HCT116 (cell line): ENCODE results near the gene TNFRSF8. TPM values are rescaled to one million over a fixed set of nuclear protein-coding genes. Genes with fewer than 3 reads are reported as not detected.

ENCODE experiments used
- ATAC-seq: fragments of 200-7000 bp; cut with Tn5 transposase; 2 replicates; pipeline ENCODE4 v1.9.1; 2020; ENCODE audit warnings: mild to moderate bottlenecking, moderate library complexity
- BruUV-seq: library from RNA; stranded (reverse); fragments of 400-500 nt; replicated peaks from 2 replicates; lab custom pipeline; 2021; lab: Mats Ljungman, UMichigan
- CTCF ChIA-PET: fragments of 300-600 bp; sonication (Branson Sonifier 250); formaldehyde crosslinking; loops from one replicate; lab custom pipeline; 2021; ENCODE audit warnings: antibody characterized with exemption; lab: Charles Lee
- POLR2A ChIA-PET: fragments of 300-600, 350-600 bp; sonication (Branson Sonifier 250); formaldehyde crosslinking; loops from one replicate; lab custom pipeline; 2021; ENCODE audit warnings: antibody characterized with exemption; lab: Charles Lee
- RAD21 ChIA-PET, 2 experiments: fragments of 300-600 bp; sonication (Branson Sonifier 250); formaldehyde crosslinking; loops; one replicate each; lab custom pipeline; 2023; ENCODE audit warnings: low total read pairs in 2 of 2; ENCODE audit not compliant: uncharacterized antibody in 2 of 2, unreplicated experiment in 2 of 2, low non-redundant PET in 1 of 2; lab: Charles Lee
- DNase-seq: peaks from one replicate; pipeline ENCODE4 v3.0.0-alpha.2; 2010; ENCODE audit warnings: low read depth, low spot score
- H2AFZ ChIP-seq: fragments of 200-600 bp; shearing (Covaris generic), sonication (generic); 2 replicates; pipeline ENCODE4 v1.6.1; 2017; ENCODE audit warnings: low read depth, mixed run types, mixed read lengths, antibody characterized with exemption, low read length; ENCODE audit not compliant: poor library complexity, severe bottlenecking
- H3K27ac ChIP-seq: 2 replicates; pipeline ENCODE4 v1.5.1; 2012; ENCODE audit warnings: low read depth, low read length
- H3K27me3 ChIP-seq: fragments of 200-600 bp; sonication (generic); 2 replicates; pipeline ENCODE4 v1.6.1; 2016; ENCODE audit warnings: mixed run types, low read length, mixed read lengths; ENCODE audit not compliant: insufficient read depth
- H3K36me3 ChIP-seq, 2 experiments: fragments of 200-500 bp in 1 of 2; fragments of 200-600 bp in 1 of 2; sonication (Bioruptor generic) in 1 of 2; sonication (generic) in 1 of 2; 2 replicates each; pipeline versions ENCODE4 v1.5.1 to v1.6.1; 2014 to 2016; ENCODE audit warnings: low read length in 2 of 2, inconsistent platforms in 1 of 2, mixed read lengths in 1 of 2, mixed run types in 1 of 2; ENCODE audit not compliant: insufficient read depth in 2 of 2, control insufficient read depth in 1 of 2
- H3K4me1 ChIP-seq, 2 experiments: fragments of 200-600 bp in 1 of 2; sonication (generic) in 1 of 2; 2 replicates each; pipeline versions ENCODE4 v1.5.1 to v1.6.1; 2012 to 2017; ENCODE audit warnings: low read length in 2 of 2, inconsistent platforms in 1 of 2, mild to moderate bottlenecking in 1 of 2, mixed read lengths in 1 of 2, mixed run types in 1 of 2, moderate library complexity in 1 of 2; ENCODE audit not compliant: insufficient read depth in 2 of 2, control insufficient read depth in 1 of 2
- H3K4me2 ChIP-seq: fragments of 200-600 bp; sonication (generic); 2 replicates; pipeline ENCODE4 v1.6.1; 2017; ENCODE audit warnings: mixed run types, low read length, mixed read lengths
- H3K4me3 ChIP-seq, 2 experiments: fragments of 200-600 bp in 1 of 2; sonication (generic) in 1 of 2; replicated peaks in 1 of 2; 2 replicates each; pipeline ENCODE4 v1.5.1; 2011 to 2016; ENCODE audit warnings: low read length in 2 of 2, control low read depth in 1 of 2, low read depth in 1 of 2, mild to moderate bottlenecking in 1 of 2, mixed read lengths in 1 of 2, mixed run types in 1 of 2
- H3K79me2 ChIP-seq: fragments of 200-600 bp; sonication (generic); 2 replicates; pipeline ENCODE4 v1.6.1; 2017; ENCODE audit warnings: mild to moderate bottlenecking, mixed run types, low read length, moderate library complexity, mixed read lengths; ENCODE audit not compliant: insufficient read depth
- H3K9ac ChIP-seq: fragments of 200-600 bp; sonication (generic); 2 replicates; pipeline ENCODE4 v1.6.1; 2016; ENCODE audit warnings: low read length, mixed read lengths
- H3K9me2 ChIP-seq: fragments of 200-600 bp; sonication (generic), shearing (Covaris generic); 2 replicates; pipeline ENCODE4 v1.6.1; 2017; ENCODE audit warnings: mixed run types, mild to moderate bottlenecking, moderate library complexity; ENCODE audit not compliant: insufficient read depth
- H3K9me3 ChIP-seq, 2 experiments: fragments of 200-500 bp in 1 of 2; fragments of 200-600 bp in 1 of 2; sonication (Bioruptor generic) in 1 of 2; sonication (generic) in 1 of 2; 2 replicates each; pipeline ENCODE4 v1.6.1; 2014 to 2017; ENCODE audit warnings: low read length in 2 of 2, mixed read lengths in 2 of 2, inconsistent platforms in 1 of 2, low read depth in 1 of 2, mild to moderate bottlenecking in 1 of 2, mixed run types in 1 of 2, moderate library complexity in 1 of 2; ENCODE audit not compliant: control insufficient read depth in 1 of 2, insufficient read depth in 1 of 2
- H4K20me1 ChIP-seq: fragments of 200-600 bp; sonication (generic), shearing (Covaris generic); 2 replicates; pipeline ENCODE4 v1.6.1; 2017; ENCODE audit warnings: mixed run types, mild to moderate bottlenecking, moderate library complexity; ENCODE audit not compliant: insufficient read depth
- CBX3 ChIP-seq: IDR thresholded peaks from 2 replicates; pipeline ENCODE4 v1.6.1; 2012; ENCODE audit warnings: low read depth
- CEBPB ChIP-seq: IDR thresholded peaks from 2 replicates; pipeline ENCODE4 v1.6.1; 2012; ENCODE audit warnings: low read depth
- EGR1 ChIP-seq: IDR thresholded peaks from 2 replicates; pipeline ENCODE4 v1.6.1; 2012; ENCODE audit warnings: low read depth
- ELF1 ChIP-seq: IDR thresholded peaks from 2 replicates; pipeline ENCODE4 v1.6.1; 2012; ENCODE audit warnings: low read depth, borderline replicate concordance
- EZH2phosphoT487 ChIP-seq: fragments of 200-600 bp; IDR thresholded peaks from 2 replicates; pipeline ENCODE4 v1.6.1; 2018; ENCODE audit warnings: antibody characterized with exemption, borderline replicate concordance
- FOSL1 ChIP-seq: IDR thresholded peaks from 2 replicates; pipeline ENCODE4 v1.6.1; 2012; ENCODE audit warnings: low read depth
- RAD21 ChIP-seq: IDR thresholded peaks from 2 replicates; pipeline ENCODE4 v1.6.1; 2012; ENCODE audit warnings: low read depth, mild to moderate bottlenecking
- SP1 ChIP-seq: IDR thresholded peaks from 2 replicates; pipeline ENCODE4 v1.6.1; 2012; ENCODE audit warnings: low read depth
- SRF ChIP-seq: IDR thresholded peaks from 2 replicates; pipeline ENCODE4 v1.6.1; 2012; ENCODE audit warnings: low read depth
- TCF7L2 ChIP-seq: IDR thresholded peaks from 2 replicates; pipeline ENCODE4 v1.7.0; 2011; ENCODE audit warnings: borderline replicate concordance, inconsistent platforms; ENCODE audit not compliant: insufficient read depth, insufficient read length; ENCODE audit errors: extremely low read depth
- YY1 ChIP-seq: IDR thresholded peaks from 2 replicates; pipeline ENCODE4 v1.6.1; 2011; ENCODE audit warnings: low read length, low read depth, moderate library complexity, mild to moderate bottlenecking; ENCODE audit not compliant: insufficient replicate concordance; ENCODE audit errors: extremely low read depth
- ZFX ChIP-seq: fragments of 450-650 bp; IDR thresholded peaks from 2 replicates; pipeline ENCODE4 v1.6.1; 2017
- intact Hi-C: fragments of 100-400 bp; cut with micrococcal nuclease; formaldehyde crosslinking; loops from 2 replicates; pipeline ENCODE4 v1.10.0; 2022
- total RNA-seq: library from RNA; stranded (reverse); gene quantifications from one replicate; pipeline ENCODE4 v1.2.1, GENCODE V29; 2021; ENCODE audit not compliant: unreplicated experiment
- TF ChIP-seq, protein P1 (sequence below): IDR thresholded peaks from 2 replicates; pipeline ENCODE4 v1.6.1; 2012; ENCODE audit warnings: low read depth
- TF ChIP-seq, protein P2 (sequence below): IDR thresholded peaks from 2 replicates; pipeline ENCODE4 v1.6.1; 2012
- TF ChIP-seq, protein P3 (sequence below): IDR thresholded peaks from 2 replicates; pipeline ENCODE4 v1.6.1; 2012

Gene TNFRSF8
- total RNA-seq, 1 experiment from 2014 or later, result 0.17 TPM

DNA sequence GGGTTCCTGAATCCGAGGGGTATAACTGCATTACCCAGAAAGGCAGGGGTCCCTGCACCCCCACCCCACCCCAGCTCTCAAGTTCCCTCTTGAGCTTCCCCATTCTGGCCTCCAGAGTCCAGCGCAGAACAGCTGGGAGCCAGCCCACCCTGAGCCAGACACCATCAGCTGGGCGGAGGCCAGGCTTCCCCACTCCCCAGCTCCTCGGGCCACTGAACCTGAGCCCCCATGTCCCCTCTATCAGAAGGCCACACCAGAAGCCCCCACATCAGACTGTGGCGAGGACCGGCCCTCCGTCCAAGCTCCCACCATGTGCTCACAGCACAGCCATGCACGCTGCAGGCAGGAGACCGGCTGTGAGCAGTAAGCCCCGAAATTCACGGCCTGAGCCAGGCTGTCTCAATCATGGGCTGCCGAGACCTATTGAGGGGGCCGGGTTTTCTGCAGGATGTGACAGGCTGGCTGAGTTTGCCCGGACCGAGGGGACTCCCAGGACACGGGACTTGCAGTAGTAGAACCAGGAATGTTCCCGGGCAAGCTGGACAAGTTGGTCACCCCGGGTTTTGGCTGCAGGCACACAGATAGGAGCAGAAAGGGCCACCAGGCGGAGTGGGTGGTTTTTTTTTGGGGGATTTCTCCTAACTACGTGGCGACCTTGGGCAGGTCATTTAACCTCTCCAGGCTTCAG, 78.2 kb downstream of the TNFRSF8 start:
- no peak for ATAC-seq
- no peaks in the 10 kb centered on the region for H3K9me2 ChIP-seq
- ChIA-PET POLR2A (no interaction called here), CTCF (interaction anchor here (0.9 kb wide), 1 partner anchor 16 kb away, joined by 3 read pairs; no protein-coding TSS in a partner anchor), RAD21 (no interaction called here)
- no peaks in the 10 kb centered on the region for H3K9me3 ChIP-seq
- no peak for DNase-seq
- TF ChIP-seq, protein P1, sequence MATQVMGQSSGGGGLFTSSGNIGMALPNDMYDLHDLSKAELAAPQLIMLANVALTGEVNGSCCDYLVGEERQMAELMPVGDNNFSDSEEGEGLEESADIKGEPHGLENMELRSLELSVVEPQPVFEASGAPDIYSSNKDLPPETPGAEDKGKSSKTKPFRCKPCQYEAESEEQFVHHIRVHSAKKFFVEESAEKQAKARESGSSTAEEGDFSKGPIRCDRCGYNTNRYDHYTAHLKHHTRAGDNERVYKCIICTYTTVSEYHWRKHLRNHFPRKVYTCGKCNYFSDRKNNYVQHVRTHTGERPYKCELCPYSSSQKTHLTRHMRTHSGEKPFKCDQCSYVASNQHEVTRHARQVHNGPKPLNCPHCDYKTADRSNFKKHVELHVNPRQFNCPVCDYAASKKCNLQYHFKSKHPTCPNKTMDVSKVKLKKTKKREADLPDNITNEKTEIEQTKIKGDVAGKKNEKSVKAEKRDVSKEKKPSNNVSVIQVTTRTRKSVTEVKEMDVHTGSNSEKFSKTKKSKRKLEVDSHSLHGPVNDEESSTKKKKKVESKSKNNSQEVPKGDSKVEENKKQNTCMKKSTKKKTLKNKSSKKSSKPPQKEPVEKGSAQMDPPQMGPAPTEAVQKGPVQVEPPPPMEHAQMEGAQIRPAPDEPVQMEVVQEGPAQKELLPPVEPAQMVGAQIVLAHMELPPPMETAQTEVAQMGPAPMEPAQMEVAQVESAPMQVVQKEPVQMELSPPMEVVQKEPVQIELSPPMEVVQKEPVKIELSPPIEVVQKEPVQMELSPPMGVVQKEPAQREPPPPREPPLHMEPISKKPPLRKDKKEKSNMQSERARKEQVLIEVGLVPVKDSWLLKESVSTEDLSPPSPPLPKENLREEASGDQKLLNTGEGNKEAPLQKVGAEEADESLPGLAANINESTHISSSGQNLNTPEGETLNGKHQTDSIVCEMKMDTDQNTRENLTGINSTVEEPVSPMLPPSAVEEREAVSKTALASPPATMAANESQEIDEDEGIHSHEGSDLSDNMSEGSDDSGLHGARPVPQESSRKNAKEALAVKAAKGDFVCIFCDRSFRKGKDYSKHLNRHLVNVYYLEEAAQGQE, result no peak
- 0 out of 4 replicates have a peak, but pooled peaks cover 0 to 5% of the 10 kb centered on the region in 2 experiments for H3K4me1 ChIP-seq
- no peaks in the 10 kb centered on the region for H3K36me3 ChIP-seq
- intact Hi-C loops, result no loop called here
- no peaks in the 10 kb centered on the region for H4K20me1 ChIP-seq
- H3K27me3 ChIP-seq, result no peaks in the 10 kb centered on the region
- H3K9ac ChIP-seq, result no peak overlapping the region
- no peak overlapping the region for H2AFZ ChIP-seq
- H3K4me3 ChIP-seq, result no peak overlapping the region
- no TSS peak for BruUV-seq
- no peak overlapping the region for H3K4me2 ChIP-seq
- no peak overlapping the region for H3K27ac ChIP-seq
- H3K79me2 ChIP-seq, result no peaks in the 10 kb centered on the region

DNA sequence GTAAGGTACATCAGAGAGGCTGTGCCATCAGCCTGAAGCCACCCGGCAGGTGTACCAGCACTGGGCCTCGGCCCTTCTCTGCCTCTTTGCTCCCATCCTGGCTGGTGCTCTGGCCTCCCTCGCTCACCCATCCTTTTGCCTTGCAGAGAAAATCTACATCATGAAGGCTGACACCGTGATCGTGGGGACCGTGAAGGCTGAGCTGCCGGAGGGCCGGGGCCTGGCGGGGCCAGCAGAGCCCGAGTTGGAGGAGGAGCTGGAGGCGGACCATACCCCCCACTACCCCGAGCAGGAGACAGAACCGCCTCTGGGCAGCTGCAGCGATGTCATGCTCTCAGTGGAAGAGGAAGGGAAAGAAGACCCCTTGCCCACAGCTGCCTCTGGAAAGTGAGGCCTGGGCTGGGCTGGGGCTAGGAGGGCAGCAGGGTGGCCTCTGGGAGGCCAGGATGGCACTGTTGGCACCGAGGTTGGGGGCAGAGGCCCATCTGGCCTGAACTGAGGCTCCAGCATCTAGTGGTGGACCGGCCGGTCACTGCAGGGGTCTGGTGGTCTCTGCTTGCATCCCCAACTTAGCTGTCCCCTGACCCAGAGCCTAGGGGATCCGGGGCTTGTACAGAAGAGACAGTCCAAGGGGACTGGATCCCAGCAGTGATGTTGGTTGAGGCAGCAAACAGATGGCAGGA, 79.2 kb downstream of the TNFRSF8 start:
- CTCF ChIA-PET, result no interaction called here
- TF ChIP-seq EGR1 (no peak), CBX3 (no peak), TCF7L2 (no peak), CEBPB (no peak), SP1 (no peak), ELF1 (no peak), YY1 (no peak), RAD21 (no peak), EZH2phosphoT487 (no peak), ZFX (no peak), FOSL1 (no peak), SRF (no peak)
- TF ChIP-seq, protein P2, sequence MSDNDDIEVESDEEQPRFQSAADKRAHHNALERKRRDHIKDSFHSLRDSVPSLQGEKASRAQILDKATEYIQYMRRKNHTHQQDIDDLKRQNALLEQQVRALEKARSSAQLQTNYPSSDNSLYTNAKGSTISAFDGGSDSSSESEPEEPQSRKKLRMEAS, result no peak
- TF ChIP-seq, protein P3, sequence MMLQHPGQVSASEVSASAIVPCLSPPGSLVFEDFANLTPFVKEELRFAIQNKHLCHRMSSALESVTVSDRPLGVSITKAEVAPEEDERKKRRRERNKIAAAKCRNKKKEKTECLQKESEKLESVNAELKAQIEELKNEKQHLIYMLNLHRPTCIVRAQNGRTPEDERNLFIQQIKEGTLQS, result no peak

More for the DNA sequence above, 79.2 kb downstream of the TNFRSF8 start:
- H3K79me2 ChIP-seq, result no peaks in the 10 kb centered on the region
- H3K4me1 ChIP-seq, result peaks cover 0 to 11% of the 10 kb centered on the region in 2 experiments; a peak in 2 of 4 replicates
- BruUV-seq, result no TSS peak
- DNase-seq (no peak), ATAC-seq (no peak)
- no peak overlapping the region for H3K9ac ChIP-seq
- H3K9me3 ChIP-seq, result no peaks in the 10 kb centered on the region
- H3K27ac ChIP-seq, result no peak overlapping the region
- H4K20me1 ChIP-seq, result no peaks in the 10 kb centered on the region
- no peak overlapping the region for H2AFZ ChIP-seq
- H3K27me3 ChIP-seq, result no peaks in the 10 kb centered on the region
- no peak overlapping the region for H3K4me2 ChIP-seq
- POLR2A ChIA-PET, result no interaction called here
- no peaks in the 10 kb centered on the region for H3K36me3 ChIP-seq
- no peak overlapping the region for H3K4me3 ChIP-seq
- RAD21 ChIA-PET, result no interaction called here
- no peaks in the 10 kb centered on the region for H3K9me2 ChIP-seq
- intact Hi-C loops, result no loop called here
